HG02763 (cell line): ENCODE results near the gene HES3.

Source experiments
- ATAC-seq: cut with Tn5 transposase; IDR thresholded peaks from one replicate; pipeline ENCODE4 v1.9.1; 2021; ENCODE audit warnings: mild to moderate bottlenecking, moderate library complexity; ENCODE audit not compliant: unreplicated experiment

Gene HES3, protein sequence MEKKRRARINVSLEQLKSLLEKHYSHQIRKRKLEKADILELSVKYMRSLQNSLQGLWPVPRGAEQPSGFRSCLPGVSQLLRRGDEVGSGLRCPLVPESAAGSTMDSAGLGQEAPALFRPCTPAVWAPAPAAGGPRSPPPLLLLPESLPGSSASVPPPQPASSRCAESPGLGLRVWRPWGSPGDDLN

DNA sequence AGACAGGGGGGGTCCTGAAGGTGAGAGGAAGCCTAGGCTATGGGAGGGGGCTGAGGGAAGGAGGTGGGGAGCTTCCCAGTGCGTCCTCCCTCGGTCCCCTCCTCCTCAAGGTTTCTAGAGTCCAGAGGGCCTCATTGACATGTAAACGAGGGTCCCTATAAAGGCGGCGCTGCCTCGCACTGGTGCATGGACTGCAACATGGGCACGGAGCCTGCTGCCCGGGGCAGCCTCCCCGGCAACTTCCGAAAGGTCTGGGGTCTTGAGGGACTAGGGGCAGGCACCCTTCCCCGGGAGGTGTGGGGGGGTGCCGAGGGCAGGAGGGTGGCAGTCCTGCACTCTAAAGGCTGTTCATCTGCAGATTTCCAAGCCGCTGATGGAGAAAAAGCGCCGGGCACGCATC lies at the start of gene HES3:
Gene HES3 (plus strand): TSS at position 187 of the 400 bp plus-strand sequence. CDS start 187 bp downstream, at position 374.
- ATAC-seq = no peak

DNA sequence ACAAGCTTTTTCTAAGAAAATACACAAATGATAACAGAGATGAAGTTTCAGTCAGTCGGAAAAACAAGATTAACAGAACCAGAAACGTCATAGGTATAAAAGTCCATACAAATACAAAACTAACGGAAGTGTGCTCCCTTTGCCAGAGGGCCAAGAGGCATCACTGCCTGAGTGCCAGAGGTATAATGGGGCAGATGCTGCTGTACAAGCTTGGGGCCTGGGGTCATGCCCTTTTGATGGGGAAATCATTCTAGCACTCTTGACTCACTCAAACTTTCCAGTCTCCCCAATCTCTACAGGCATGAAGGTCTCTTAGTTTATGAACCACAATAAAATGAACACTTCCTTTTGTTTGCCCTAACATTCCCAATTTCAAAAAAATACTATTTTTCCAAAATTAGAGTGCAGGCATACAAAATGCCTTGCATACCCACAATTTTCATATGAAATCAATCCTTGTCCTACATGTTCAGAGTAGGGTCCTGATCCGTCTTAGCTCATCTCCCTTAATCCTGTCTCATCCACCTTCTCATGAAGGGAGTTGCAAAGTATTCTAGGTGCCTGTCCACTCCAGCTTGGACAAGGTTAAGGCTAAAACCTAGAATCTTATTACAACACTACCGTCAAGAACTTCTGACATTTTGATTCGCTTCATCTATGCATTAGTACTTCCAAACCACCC lies 46.1 kb upstream of the HES3 start:
- no peak for ATAC-seq

DNA sequence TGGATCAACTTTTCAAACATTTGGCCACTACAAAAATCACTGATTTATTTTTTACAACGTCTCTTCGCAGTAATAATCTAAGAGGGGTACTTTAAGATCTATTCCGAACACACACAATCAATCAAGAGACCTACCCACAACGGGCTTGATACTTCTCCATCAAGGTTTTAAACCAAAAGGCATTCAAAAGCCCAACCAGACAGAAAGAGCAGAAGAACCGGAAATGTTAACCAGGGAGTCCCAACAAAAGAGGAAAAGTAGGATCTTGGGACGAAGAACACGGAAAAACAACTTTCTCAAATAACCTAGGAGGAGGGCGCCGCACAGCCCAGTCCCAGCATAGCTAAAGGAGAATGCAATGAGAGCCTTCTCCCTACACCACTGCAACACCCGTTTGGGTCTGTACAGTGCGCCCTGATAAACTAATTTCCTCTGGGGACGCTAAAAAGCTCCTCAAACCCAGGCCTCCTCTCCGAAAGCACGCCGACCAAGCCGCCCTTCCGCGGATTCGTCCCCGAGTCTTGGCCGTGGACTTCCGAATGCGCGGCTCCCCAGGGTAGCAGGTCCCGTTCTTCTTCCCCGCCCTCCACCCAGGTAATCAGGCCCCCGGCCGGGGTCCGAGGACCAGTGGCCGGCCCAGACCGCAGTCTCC lies 45.2 kb upstream of the HES3 start:
- no peak for ATAC-seq

DNA sequence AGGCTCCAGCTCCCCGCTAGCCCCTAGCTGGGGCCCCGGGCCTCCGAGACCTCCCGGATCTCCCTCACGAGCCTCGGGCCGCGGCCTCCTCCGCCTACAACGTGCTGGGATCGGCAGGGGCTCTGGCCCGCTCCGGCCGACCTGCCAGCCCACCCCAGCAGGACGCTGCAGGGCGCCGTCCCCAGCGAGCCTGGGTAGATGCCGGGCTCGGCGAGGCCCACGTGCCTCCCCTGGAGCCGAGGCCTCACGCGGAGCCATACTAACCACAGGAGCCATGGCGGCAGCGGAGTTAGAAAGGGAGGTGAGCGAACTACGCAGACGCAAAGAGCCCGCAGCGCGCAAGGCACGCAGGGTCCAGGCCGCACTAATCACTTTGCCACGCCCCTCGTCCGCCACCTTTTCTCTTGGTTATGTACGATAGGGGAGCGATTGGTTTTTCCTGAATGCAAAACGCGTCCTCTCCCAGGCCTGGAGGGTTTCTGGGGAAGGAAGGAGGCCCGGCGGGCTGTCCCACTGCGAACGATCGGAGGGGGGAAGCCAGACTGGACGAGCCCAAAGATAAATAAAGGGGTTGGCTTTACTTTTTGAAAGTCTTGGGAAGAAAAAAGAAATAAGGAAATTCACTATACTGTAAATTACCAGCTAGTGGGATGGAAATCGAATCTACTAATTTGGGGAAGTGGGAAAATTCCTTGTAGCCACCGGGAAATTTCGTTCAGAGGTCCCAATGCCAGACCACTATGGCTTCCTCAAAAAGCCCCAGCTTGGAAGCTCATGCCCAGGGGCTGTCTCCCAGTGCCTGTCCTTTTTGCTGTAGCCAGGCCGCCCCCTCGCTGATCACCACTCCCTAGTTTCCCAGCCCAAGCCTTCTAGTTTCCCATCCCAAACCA lies 44.4 kb upstream of the HES3 start, which contains the start of gene RPL22:
Gene RPL22 (minus strand): TSS at position 298 of the 890 bp plus-strand sequence. CDS start 22 bp downstream, at position 276.
- ATAC-seq = peak; percentile 96

DNA sequence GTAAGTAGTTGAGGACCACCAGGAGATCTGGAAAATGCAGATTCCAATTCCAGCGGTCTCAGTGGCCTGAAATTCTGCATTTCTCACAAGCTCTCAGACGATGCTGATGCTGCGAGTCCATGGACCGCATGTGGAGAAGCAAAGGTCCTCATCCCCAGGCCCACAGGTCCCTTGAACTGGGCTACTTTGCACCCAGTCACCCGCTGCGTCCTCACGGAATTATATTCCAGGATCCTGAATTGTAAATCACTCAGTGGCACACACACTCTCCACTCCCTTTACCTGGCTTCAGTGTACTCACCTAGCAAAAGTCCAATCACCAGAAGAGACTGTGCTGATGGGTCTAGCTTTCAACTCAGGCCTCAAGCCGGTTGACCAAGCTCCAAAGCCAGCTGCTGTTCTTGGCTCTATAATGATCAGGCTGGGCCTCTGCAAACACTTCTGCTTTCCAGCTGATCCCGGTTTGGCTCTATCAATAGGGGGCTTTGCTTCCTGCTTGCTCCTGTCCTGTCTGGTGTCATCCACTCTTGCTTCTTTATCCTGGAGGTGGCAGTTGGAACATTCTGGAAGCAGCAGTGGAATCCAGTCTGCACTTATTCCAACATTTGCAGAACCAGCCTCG lies 43.7 kb upstream of the HES3 start:
- no peak for ATAC-seq

DNA sequence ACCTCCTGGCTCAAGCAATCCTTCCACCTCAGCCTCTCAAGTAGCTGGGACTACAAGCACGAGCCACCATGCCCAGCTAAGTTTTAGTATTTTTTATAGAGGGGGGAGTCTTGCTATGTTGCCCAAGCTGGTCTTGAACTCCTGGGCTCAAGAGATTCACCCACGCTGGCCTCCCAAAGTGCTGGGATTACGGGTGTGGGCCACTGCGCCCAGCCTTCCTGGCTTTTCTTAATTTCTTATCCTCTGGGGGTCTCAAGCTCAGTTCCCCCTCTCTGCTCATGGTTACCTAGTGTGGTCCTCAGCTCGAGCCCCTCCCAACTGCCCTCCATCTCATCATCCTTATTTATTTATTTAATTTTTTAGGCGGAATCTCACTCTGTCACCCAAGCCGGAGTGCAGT lies 41.7 kb upstream of the HES3 start:
- ATAC-seq = no peak

DNA sequence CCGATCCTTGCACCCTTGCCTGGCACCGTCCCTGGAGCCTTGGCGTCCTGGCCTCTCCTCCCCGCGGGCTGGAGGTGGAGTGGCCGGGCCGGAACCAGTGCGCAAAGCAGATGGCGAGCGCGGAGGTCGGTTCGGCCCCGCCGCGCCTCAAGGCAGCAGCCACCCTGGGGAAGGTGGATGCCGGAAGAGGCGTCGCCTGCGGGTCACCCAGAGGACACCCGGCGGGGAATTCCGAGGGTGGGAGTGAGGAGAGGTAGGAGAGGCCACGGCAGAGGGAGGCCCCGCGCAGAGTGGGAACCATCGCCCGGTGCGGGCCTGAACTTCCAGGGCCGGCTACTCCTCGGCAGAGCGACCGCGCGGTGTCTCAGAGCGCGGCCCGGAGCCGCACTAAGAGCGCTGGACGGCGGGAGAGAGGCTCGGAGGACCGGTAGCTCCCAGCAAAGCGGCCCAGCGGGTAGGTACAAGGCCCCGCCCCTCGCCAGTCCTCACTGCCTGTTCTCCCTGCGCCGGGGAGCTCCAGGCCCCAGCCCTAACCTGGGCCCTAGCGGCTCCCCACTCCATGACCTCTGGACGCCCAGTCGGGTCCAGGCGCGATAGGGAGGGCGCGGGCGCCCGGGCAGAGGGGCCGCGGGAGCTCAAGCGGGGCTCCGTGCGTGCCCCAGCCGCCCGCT lies 38.0 kb upstream of the HES3 start, which contains the start of gene RNF207:
Gene RNF207 (plus strand): TSS at position 271 of the 671 bp plus-strand sequence. CDS start 417 bp downstream, outside the sequence.
- peak; percentile 41 for ATAC-seq

DNA sequence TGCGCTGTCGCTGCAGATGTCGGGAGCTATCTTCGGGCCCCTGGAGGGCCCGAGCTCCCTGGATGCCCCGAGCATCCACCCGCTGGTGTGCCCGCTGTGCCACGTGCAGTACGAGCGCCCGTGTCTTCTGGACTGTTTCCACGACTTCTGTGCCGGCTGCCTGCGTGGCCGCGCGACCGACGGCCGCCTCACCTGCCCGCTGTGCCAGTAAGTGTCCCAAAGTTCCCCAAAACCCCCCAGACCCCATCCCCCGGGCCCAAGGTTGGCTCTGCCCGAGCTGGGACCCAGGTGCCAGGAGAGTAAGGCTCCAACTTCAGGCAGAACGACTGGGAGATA lies 37.5 kb upstream of the HES3 start:
- no peak for ATAC-seq

DNA sequence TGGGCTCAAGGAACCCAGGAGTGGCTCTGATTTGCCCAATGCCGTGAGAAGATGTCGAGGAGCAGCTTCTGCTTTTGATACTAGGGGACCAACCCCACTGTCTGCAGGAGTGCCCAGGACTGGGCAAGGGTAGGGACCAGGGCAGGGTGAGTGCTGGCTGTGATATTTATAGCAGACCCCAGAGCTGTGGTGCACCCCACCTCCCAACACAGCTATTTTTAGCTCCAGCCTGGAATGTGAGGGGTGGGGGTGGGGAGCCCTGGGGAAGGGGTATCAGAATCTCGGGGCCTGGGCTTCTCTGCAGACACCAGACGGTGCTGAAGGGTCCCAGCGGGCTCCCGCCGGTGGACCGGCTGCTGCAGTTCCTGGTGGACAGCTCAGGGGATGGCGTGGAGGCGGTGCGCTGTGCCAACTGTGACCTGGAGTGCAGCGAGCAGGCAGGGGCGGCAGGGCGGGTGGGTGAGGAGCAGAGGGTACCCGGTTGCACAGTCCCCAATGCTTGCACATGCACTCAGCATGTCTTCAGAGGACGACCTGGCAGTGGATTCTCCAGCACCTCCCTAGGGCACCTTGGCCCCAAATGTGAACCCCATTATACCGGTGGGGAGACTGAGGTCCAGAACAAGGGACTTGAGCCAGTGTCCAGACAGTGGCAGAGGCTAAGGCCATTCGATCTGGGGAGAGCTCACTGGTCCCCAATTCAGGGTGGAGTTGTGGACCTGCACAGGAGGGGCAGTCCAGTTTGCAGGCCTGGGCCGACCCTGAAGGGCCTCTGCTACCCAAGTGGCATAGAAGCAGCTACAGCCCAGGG lies 36.7 kb upstream of the HES3 start:
- ATAC-seq = no peak

DNA sequence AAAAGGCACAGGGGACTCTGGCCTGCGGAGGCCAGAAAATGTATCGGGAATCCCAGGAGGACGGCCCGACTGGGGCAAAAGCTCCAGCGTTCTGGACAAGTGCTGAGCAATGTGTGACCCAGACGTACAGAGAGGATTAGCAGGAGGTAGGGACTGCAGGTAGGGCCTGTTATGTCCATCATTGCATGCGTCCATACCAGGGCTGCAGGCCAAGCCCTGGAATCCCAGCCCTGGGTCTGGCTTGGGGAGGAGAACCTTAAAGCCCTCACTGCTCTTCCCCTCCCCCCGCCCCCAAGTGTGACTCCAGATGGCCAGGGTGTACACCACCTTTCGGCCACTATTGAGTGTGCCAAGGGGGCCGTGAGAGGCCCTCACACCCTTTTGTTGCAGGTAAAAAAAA lies 36.1 kb upstream of the HES3 start:
- ATAC-seq = no peak

DNA sequence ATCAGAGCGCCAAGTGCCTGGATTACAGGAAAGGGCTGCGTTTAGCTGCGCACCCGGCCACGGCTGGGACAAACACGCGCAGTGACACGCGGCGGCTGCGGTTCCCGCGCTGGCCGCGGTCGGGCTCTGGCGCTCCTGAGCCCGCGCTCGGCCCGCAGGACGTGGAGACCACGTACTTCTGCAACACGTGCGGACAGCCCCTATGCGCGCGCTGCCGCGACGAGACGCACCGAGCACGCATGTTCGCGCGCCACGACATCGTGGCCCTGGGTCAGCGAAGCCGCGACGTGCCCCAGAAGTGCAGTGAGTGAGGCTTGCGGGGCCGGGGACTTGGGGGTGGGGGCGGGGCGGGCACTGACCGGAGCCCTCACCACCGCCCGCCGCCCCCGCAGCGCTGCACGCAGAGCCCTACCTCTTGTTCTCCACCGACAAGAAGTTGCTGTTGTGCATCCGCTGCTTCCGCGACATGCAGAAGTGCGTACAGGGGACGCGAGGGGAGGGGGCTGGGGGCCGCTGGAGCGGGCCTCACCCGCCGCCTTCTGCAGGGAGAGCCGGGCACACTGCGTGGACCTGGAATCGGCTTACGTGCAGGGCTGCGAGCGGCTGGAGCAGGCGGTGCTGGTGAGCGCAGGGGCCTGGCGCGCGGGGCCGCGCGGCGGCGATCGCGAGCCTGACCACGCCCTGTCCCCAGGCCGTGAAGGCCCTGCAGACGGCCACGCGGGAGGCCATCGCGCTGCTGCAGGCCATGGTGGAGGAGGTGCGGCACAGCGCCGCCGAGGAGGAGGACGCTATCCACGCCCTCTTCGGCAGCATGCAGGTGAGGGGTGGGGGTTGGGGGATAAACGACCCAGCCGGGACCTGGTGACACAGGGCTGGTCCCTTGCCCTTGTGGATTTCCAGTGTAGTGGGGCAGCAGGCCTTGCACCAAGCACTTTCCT lies 35.0 kb upstream of the HES3 start:
- ATAC-seq = no peak

DNA sequence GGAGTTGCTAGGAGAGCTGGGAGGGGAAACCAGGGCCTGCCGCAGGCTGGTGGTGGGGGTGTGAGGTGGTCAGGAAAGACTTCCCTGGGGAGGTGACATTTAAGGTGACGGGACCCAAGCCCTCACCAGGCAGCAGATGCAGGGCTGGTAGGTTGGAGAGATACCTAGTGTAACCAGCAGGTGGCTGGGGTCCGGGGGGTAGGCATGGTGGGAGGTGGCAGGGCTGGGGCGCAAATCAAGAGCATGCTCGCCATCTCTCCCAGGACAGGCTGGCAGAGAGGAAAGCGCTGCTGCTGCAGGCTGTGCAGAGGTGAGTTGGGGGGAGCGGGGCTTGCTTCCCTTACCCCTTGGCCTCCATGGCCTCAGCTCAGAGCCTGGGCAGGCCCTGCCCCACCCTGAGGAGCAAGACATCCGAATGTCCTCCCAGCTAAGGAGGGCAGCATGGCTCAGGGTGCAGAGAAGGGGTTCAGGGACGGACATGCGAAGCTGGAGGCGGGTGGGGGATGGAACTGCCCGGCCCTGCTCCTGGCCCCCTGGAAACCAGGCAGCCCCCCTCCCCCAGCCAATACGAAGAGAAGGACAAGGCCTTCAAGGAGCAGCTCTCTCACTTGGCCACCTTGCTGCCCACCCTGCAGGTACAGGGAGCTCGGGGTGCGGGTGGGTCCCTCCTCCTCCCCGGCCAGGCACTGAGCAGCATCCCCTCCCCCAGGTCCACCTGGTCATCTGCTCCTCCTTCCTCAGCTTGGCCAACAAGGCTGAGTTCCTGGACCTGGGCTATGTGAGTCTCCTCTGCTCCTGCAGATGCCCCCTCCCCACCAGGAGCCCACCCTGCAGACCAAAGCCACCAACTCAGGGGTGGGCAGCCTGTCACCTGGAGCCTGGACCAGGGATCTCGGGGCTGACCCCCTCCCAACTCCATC lies 34.1 kb upstream of the HES3 start:
- ATAC-seq = no peak

DNA sequence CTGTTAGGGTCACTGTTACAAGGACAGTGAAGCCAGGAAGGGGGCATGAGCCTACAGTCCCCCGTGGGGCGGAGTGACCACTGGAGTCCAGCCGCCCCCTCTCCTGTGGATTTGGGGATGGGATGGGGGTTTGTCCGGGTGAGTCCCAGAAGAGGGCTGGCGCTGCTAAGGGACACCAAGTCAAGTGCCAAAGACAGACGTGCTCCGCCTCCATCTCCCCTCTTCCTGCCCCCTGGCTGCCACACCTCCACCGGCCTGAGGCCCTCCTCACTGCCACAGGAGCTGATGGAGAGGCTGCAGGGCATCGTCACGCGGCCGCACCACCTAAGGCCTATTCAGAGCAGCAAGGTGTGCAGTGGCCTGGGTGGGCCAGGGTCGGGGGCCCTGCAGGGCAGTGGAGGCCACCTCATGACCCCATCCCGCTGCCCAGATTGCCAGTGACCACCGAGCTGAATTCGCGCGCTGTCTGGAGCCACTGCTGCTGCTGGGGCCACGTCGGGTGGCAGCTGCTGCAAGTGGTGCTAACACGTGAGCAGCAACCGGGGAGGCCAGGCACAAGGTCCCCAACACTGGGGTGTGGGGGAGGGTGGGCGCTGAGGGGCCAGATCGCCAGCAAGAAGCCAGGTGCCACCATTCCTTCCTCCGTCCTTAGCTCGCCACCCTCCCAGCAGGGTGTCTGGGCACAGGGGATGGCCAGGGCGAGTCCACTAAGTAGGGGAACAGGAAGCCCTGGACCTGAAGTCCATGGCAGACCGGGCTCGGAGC lies 33.2 kb upstream of the HES3 start:
- ATAC-seq = no peak

DNA sequence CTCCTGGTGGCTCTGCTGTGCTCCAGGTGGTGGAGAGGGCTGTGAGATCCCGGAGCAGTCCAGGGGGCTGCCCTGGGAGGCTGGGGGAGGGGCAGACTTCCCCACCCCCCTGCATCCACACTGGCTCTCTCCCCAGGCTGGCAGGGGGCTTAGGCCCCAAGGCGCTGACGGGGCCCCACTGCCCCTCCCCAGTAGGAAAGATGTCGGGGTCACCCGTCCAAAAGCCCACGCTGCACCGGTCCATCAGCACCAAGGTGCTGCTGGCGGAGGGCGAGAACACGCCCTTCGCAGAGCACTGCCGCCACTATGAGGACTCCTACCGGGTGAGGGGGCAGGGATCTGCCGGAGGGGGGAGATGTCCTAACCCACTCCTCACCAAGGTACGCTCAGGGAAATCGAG lies 32.2 kb upstream of the HES3 start:
- no peak for ATAC-seq

DNA sequence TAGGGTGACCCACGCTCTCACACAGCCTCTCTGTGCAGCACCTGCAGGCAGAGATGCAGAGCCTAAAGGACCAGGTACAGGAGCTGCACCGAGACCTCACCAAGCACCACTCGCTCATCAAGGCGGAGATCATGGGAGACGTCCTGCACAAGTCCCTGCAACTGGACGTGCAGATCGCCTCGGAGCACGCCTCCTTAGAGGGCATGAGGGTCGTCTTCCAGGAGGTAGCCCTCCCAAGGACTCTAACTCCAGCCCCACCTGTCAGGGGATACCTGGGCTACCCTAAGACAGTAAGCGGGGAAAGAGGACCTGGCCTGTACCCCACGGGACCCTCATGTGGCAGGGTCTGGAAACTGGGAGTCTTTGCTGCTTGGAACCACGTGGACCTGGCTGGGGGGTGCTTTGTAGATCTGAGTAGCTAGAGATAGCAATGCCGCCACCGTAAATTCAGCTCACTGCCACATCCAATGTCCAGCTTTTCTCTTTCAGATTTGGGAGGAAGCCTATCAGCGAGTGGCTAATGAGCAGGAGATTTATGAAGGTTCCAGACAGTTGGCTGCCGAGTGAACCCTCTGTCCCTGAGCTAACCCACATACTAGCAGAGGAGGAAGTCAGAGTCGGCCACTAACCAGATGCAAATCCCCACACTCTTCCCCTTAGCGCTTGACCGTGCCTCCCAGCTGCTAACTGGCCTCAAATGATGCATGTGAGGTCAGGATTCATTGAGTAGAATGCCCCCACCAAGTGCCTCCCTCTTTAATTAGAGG lies 31.6 kb upstream of the HES3 start:
- ATAC-seq = no peak
